ENCODE results near the gene CCRL2.

CCRL2 gene

DNA sequence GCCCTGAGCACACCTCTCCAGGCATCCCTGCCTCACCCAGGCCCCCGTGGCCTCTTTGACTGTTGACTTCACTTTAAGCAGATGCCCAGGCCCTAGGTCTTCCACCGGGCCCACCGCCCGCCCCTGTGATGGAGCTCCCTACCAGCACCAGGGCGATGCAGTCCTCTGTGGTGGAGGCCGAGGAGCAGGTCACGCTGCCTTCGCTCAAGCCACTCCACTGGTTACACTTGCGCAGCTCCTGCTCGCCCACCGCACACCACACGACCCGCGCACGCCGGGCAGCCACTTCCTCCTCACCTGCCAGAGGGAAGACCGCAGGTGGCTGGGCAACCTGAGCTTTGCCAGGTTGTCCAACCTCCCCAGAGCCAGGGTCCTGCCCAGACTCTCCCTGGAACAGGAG, 41.7 kb downstream of the CCRL2 start:
- no peak overlapping the region for H2AFZ ChIP-seq (ENCODE audit: low read length)
- no peaks in the 10 kb centered on the region for H3K36me3 ChIP-seq (replicated peaks; ENCODE audit: insufficient read depth, low read length)
- H3K9me3 ChIP-seq (replicated peaks; ENCODE audit: insufficient read depth, low read length) = no peaks in the 10 kb centered on the region
- H3K9ac ChIP-seq (ENCODE audit: low read length) = no peak overlapping the region
- H3K9me2 ChIP-seq (replicated peaks; ENCODE audit: insufficient read depth, low read length) = no peaks in the 10 kb centered on the region
- DNase-seq = no peak
- H3K4me1 ChIP-seq (ENCODE audit: low read length) = peaks cover 10% of the 10 kb centered on the region
- H3K27ac ChIP-seq (ENCODE audit: low read length) = no peak overlapping the region
- H3K79me2 ChIP-seq (ENCODE audit: low read length) = no peaks in the 10 kb centered on the region
- no peak overlapping the region for H3K4me3 ChIP-seq (ENCODE audit: low read length)
- H4K20me1 ChIP-seq (ENCODE audit: insufficient read depth, low read length) = no peaks in the 10 kb centered on the region
- no peaks in the 10 kb centered on the region for H3K27me3 ChIP-seq (replicated peaks; ENCODE audit: insufficient read depth, low read length)
- H3F3A ChIP-seq (ENCODE audit: insufficient read depth, low read length) = 0 out of 2 replicates have a peak, but pooled peaks cover 2% of the 10 kb centered on the region
- H3K4me2 ChIP-seq (ENCODE audit: low read depth, low read length) = no peak overlapping the region
- TF ChIP-seq EZH2 (optimal IDR thresholded peaks at IDR 0.05; ENCODE audit: low read depth, low read length) (no peak), EZH2phosphoT487 (IDR thresholded peaks at IDR 0.05; ENCODE audit: low read length) (no peak)
- TF ChIP-seq, protein P1, sequence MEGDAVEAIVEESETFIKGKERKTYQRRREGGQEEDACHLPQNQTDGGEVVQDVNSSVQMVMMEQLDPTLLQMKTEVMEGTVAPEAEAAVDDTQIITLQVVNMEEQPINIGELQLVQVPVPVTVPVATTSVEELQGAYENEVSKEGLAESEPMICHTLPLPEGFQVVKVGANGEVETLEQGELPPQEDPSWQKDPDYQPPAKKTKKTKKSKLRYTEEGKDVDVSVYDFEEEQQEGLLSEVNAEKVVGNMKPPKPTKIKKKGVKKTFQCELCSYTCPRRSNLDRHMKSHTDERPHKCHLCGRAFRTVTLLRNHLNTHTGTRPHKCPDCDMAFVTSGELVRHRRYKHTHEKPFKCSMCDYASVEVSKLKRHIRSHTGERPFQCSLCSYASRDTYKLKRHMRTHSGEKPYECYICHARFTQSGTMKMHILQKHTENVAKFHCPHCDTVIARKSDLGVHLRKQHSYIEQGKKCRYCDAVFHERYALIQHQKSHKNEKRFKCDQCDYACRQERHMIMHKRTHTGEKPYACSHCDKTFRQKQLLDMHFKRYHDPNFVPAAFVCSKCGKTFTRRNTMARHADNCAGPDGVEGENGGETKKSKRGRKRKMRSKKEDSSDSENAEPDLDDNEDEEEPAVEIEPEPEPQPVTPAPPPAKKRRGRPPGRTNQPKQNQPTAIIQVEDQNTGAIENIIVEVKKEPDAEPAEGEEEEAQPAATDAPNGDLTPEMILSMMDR (IDR thresholded peaks at IDR 0.05; ENCODE audit: low read length) = no peak

DNA sequence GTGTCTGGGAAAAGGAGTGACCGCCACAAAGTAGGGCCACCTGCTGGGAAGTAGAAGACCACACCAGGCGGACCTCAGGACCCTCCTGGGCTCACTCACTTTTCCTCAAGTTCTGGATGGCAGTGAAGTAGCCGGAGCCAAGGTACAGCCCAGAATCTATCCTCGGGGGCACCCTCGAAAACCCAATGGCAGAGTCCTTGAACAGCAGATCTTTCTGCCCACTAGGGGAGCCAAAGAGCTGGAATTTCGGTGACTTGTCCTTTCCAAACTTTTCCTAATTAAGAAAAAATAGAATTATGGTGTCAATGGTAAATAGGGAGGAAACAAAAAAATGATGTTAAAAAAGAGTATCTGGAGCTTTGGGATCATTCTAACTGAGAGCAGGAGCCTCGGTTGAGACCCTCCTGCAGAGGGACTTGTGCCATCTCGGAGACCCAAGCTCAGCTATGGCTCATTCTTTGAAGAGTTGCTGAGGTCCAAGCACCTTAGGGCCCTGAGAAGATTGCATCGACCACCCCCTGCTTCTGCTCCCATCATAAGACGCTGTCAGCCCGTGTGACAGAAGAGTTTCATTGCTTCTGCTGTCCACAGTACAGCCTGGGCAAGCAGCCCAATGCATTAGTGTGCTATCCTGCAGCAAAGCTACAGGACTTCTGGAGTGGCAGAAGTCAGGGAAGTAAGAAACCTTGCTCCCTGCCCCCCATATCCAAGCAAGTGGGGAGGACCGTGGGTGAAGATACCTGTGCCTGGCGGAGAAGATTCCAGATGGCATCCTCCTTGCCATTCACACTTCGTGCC, 42.9 kb downstream of the CCRL2 start:
- H3K9ac ChIP-seq (ENCODE audit: low read length) = no peak overlapping the region
- no peak overlapping the region for H2AFZ ChIP-seq (ENCODE audit: low read length)
- DNase-seq = no peak
- no peaks in the 10 kb centered on the region for H3K9me2 ChIP-seq (replicated peaks; ENCODE audit: insufficient read depth, low read length)
- H3K27me3 ChIP-seq (replicated peaks; ENCODE audit: insufficient read depth, low read length) = no peaks in the 10 kb centered on the region
- TF ChIP-seq, protein P1 (IDR thresholded peaks at IDR 0.05; ENCODE audit: low read length) = peak; percentile 69
- TF ChIP-seq EZH2 (optimal IDR thresholded peaks at IDR 0.05; ENCODE audit: low read depth, low read length) = no peak
- H3K36me3 ChIP-seq (replicated peaks; ENCODE audit: insufficient read depth, low read length) = no peaks in the 10 kb centered on the region
- no peak overlapping the region for H3K4me2 ChIP-seq (ENCODE audit: low read depth, low read length)
- H3K79me2 ChIP-seq (ENCODE audit: low read length) = no peaks in the 10 kb centered on the region
- H3K9me3 ChIP-seq (replicated peaks; ENCODE audit: insufficient read depth, low read length) = no peaks in the 10 kb centered on the region
- H4K20me1 ChIP-seq (ENCODE audit: insufficient read depth, low read length) = no peaks in the 10 kb centered on the region
- 0 out of 2 replicates have a peak, but pooled peaks cover 5% of the 10 kb centered on the region for H3F3A ChIP-seq (ENCODE audit: insufficient read depth, low read length)
- no peak overlapping the region for H3K27ac ChIP-seq (ENCODE audit: low read length)
- no peak overlapping the region for H3K4me3 ChIP-seq (ENCODE audit: low read length)
- H3K4me1 ChIP-seq (ENCODE audit: low read length) = peaks cover 22% of the 10 kb centered on the region

DNA sequence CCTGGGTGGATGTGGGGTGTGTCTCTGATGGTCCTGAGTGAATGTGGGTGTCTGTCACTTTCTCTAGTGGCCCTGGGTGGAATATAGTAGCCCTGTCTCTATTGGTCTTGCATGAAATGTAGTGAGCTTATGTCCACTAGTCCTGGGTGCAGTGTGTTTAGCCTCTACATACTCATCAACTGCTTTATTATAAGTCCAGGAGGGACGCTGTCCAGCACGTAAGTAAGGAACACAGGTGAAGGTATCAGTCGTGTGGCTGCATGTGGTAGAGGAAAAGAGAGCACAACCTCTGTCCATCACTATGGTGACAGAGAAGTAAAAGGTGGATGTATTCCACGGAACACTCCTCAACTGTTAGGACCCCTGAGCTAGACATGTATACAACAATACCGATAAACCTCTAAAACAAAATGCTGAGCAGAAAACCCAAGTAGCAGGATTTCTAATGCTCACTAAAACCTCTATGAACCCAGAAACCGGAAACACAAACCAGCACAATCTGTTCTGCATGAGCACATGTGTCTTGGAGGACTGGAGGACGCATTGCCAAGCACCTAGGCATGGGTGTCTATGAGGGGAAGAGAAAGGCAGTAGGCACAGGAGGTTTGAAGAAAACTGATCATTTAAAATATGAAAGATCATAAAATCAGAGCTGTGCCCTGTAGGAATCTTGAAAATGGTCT, 46.6 kb downstream of the CCRL2 start:
- Histone ChIP-seq H3K4me1 (ENCODE audit: low read length) (peaks cover 22% of the 10 kb centered on the region), H3K9ac (ENCODE audit: low read length) (peak overlapping the region; percentile 16; the same call in 1 of the 2 replicates), H3K79me2 (ENCODE audit: low read length) (no peaks in the 10 kb centered on the region), H2AFZ (ENCODE audit: low read length) (peak overlapping the region; percentile 63), H3K9me2 (replicated peaks; ENCODE audit: insufficient read depth, low read length) (no peaks in the 10 kb centered on the region), H3K4me3 (ENCODE audit: low read length) (peak overlapping the region; percentile 5; the same call in 1 of the 2 replicates), H3K9me3 (replicated peaks; ENCODE audit: insufficient read depth, low read length) (no peaks in the 10 kb centered on the region), H3F3A (ENCODE audit: insufficient read depth, low read length) (0 out of 2 replicates have a peak, but pooled peaks cover 5% of the 10 kb centered on the region), H3K4me2 (ENCODE audit: low read depth, low read length) (peak overlapping the region; percentile 68), H4K20me1 (ENCODE audit: insufficient read depth, low read length) (no peaks in the 10 kb centered on the region), H3K27me3 (replicated peaks; ENCODE audit: insufficient read depth, low read length) (no peaks in the 10 kb centered on the region), H3K36me3 (replicated peaks; ENCODE audit: insufficient read depth, low read length) (no peaks in the 10 kb centered on the region), H3K27ac (ENCODE audit: low read length) (peak overlapping the region; percentile 47)
- DNase-seq = peak; percentile 35
- TF ChIP-seq EZH2phosphoT487 (IDR thresholded peaks at IDR 0.05; ENCODE audit: low read length) (no peak), EZH2 (optimal IDR thresholded peaks at IDR 0.05; ENCODE audit: low read depth, low read length) (no peak)
- TF ChIP-seq, protein P1 (IDR thresholded peaks at IDR 0.05; ENCODE audit: low read length) = no peak
